ENCODE results near the gene USO1. TPM values are rescaled to one million over a fixed set of nuclear protein-coding genes. Genes with fewer than 3 reads are reported as not detected.
A peak's percentile ranks its signal among the peaks of the same experiment; 100 is the strongest.

The USO1 gene
- total and polyA plus RNA-seq, 9 of the 15 experiments (the other 6 are each of a cell fraction or from before 2014, with no cell fraction given), result 19.3 to 97.8 (median 48.5) TPM

- TF ChIP-seq CHD1 (IDR thresholded peaks at IDR 0.05; ENCODE audit: low read length) (no peak), PHF21A (IDR thresholded peaks at IDR 0.05; ENCODE audit: borderline replicate concordance, low read depth) (no peak), NFE2 (IDR thresholded peaks at IDR 0.05; ENCODE audit: low read depth) (no peak), ZBTB11 (CRISPR knock-in tag; IDR thresholded peaks at IDR 0.05) (no peak), MCM7 (IDR thresholded peaks at IDR 0.05) (no peak), TEAD1 (CRISPR knock-in tag; IDR thresholded peaks at IDR 0.05) (peak in 1 of 2 experiments; percentile 86; a peak in 2 of 4 replicates), ZNF507 (tag; conservative IDR thresholded peaks at IDR 0.05) (0 out of 2 replicates have a peak, but pooled peaks have one; percentile 39), BHLHE40 (IDR thresholded peaks at IDR 0.05; ENCODE audit: low read length) (no peak), RBM15 (IDR thresholded peaks at IDR 0.05; ENCODE audit: insufficient read depth, low read length) (no peak), ETV1 (tag; conservative IDR thresholded peaks at IDR 0.05; ENCODE audit: low read depth) (peak; percentile 51; the same call in 1 of the 2 replicates), ZNF512 (tag; IDR thresholded peaks at IDR 0.05) (no peak), HNRNPUL1 (IDR thresholded peaks at IDR 0.05; ENCODE audit: low read length) (no peak), NUFIP1 (IDR thresholded peaks at IDR 0.05; ENCODE audit: partially characterized antibody) (no peak), SMARCE1 (IDR thresholded peaks at IDR 0.05) (no peak), BRD9 (IDR thresholded peaks at IDR 0.05; ENCODE audit: low read depth, partially characterized antibody) (no peak), OTX1 (CRISPR knock-in tag; IDR thresholded peaks at IDR 0.05) (0 out of 2 replicates have a peak, but pooled peaks have one; percentile 53), ELF4 (CRISPR knock-in tag; IDR thresholded peaks at IDR 0.05) (no peak), TCF15 (CRISPR knock-in tag; IDR thresholded peaks at IDR 0.05) (no peak), CEBPG (CRISPR knock-in tag; IDR thresholded peaks at IDR 0.05) (no peak), CEBPG (tag; conservative IDR thresholded peaks at IDR 0.05 in 1 of 2, IDR thresholded peaks at IDR 0.05 in 1 of 2) (no peak)
These were observed 109.9 kb downstream of the USO1 start (continued) for GRCh38 chr4:75834095-75834771.
